SK-N-SH treated with all-trans-retinoic acid at 6 μM for 48 hours (cell line): ENCODE data around the gene CSTF3.

Source experiments
- ATAC-seq: fragments of 200-7000 bp; cut with Tn5 transposase; 3 replicates; pipeline ENCODE4 v1.9.1; 2020; ENCODE audit warnings: mild to moderate bottlenecking, moderate library complexity
- CREB5 ChIP-seq: fragments of 250-450 bp; sonication (Bioruptor Pico); IDR thresholded peaks from 2 replicates; pipeline ENCODE4 v1.5.1; 2020; ENCODE audit warnings: low read depth, mild to moderate bottlenecking, moderate library complexity
- CSDC2 ChIP-seq: fragments of 250-450 bp; sonication (Bioruptor Pico); IDR thresholded peaks from 2 replicates; pipeline ENCODE4 v1.5.0; 2020; ENCODE audit warnings: mild to moderate bottlenecking, moderate library complexity
- CSRNP3 ChIP-seq: fragments of 250-450 bp; sonication (Bioruptor Pico); IDR thresholded peaks from 2 replicates; pipeline ENCODE4 v1.5.1; 2021; ENCODE audit warnings: mild to moderate bottlenecking, moderate library complexity
- ESRRG ChIP-seq: fragments of 250-450 bp; sonication (Bioruptor Pico); IDR thresholded peaks from 2 replicates; pipeline ENCODE4 v1.6.1; 2021; ENCODE audit warnings: mild to moderate bottlenecking
- GLIS3 ChIP-seq: fragments of 250-450 bp; sonication (Bioruptor Pico); IDR thresholded peaks from 2 replicates; pipeline ENCODE4 v1.5.0; 2020; ENCODE audit warnings: mild to moderate bottlenecking, moderate library complexity
- ISL1 ChIP-seq: fragments of 250-450 bp; sonication (Bioruptor Pico); IDR thresholded peaks from 2 replicates; pipeline ENCODE4 v2.1.2; 2022; ENCODE audit warnings: mild to moderate bottlenecking, moderate library complexity
- OSR1 ChIP-seq: fragments of 250-450 bp; sonication (Bioruptor Pico); IDR thresholded peaks from 2 replicates; pipeline ENCODE4 v1.8.0; 2022; ENCODE audit warnings: moderate library complexity, mild to moderate bottlenecking, inconsistent platforms
- PATZ1 ChIP-seq: fragments of 250-450 bp; sonication (Bioruptor Pico); IDR thresholded peaks from 2 replicates; pipeline ENCODE4 v1.8.0; 2020; ENCODE audit warnings: mild to moderate bottlenecking, moderate library complexity, borderline replicate concordance
- POU6F1 ChIP-seq: fragments of 250-450 bp; sonication (Bioruptor Pico); IDR thresholded peaks from 2 replicates; pipeline ENCODE4 v1.8.0; 2021; ENCODE audit warnings: low read depth, mild to moderate bottlenecking, moderate library complexity, borderline replicate concordance
- PPARA ChIP-seq: fragments of 250-450 bp; sonication (Bioruptor Pico); IDR thresholded peaks from 2 replicates; pipeline ENCODE4 v1.5.0; 2020; ENCODE audit warnings: mild to moderate bottlenecking, borderline replicate concordance
- RARB ChIP-seq: fragments of 250-450 bp; sonication (Bioruptor Pico); IDR thresholded peaks from 2 replicates; pipeline ENCODE4 v1.8.0; 2021; ENCODE audit warnings: mild to moderate bottlenecking, moderate library complexity
- SNAI2 ChIP-seq: fragments of 250-450 bp; sonication (Bioruptor Pico); IDR thresholded peaks from 2 replicates; pipeline ENCODE4 v1.5.0; 2020; ENCODE audit warnings: mild to moderate bottlenecking, moderate library complexity
- TCF4 ChIP-seq: fragments of 250-450 bp; sonication (Bioruptor Pico); IDR thresholded peaks from 2 replicates; pipeline ENCODE4 v1.8.0; 2021; ENCODE audit warnings: mild to moderate bottlenecking, moderate library complexity, borderline replicate concordance
- TOX ChIP-seq: fragments of 250-450 bp; sonication (Bioruptor Pico); IDR thresholded peaks from 2 replicates; pipeline ENCODE4 v1.8.0; 2021; ENCODE audit warnings: mild to moderate bottlenecking, moderate library complexity, borderline replicate concordance
- TSHZ2 ChIP-seq: fragments of 250-450 bp; sonication (Bioruptor Pico); IDR thresholded peaks from 2 replicates; pipeline ENCODE4 v1.5.0; 2020; ENCODE audit warnings: mild to moderate bottlenecking, moderate library complexity
- ZC3H10 ChIP-seq: fragments of 250-450 bp; sonication (Bioruptor Pico); IDR thresholded peaks from 2 replicates; pipeline ENCODE4 v1.5.1; 2021; ENCODE audit warnings: mild to moderate bottlenecking, moderate library complexity
- ZFP3 ChIP-seq: fragments of 250-450 bp; sonication (Bioruptor Pico); IDR thresholded peaks from 2 replicates; pipeline ENCODE4 v1.5.0; 2020; ENCODE audit warnings: mild to moderate bottlenecking, moderate library complexity
- ZFP30 ChIP-seq: fragments of 450-650 bp; formaldehyde crosslinking; IDR thresholded peaks from 2 replicates; pipeline ENCODE4 v1.5.0; 2022; ENCODE audit warnings: mild to moderate bottlenecking, moderate library complexity
- ZNF565 ChIP-seq: fragments of 450-650 bp; formaldehyde crosslinking; conservative IDR thresholded peaks from 2 replicates; pipeline ENCODE4 v1.5.0; 2020; ENCODE audit warnings: low read depth, mild to moderate bottlenecking, moderate library complexity
- ZNF70 ChIP-seq: fragments of 450-650 bp; formaldehyde crosslinking; IDR thresholded peaks from 2 replicates; pipeline ENCODE4 v1.5.0; 2020; ENCODE audit warnings: mild to moderate bottlenecking, moderate library complexity
- ZNF8 ChIP-seq: fragments of 450-650 bp; formaldehyde crosslinking; IDR thresholded peaks from 2 replicates; pipeline ENCODE4 v1.5.0; 2020; ENCODE audit warnings: mild to moderate bottlenecking, moderate library complexity

The CSTF3 gene

GRCh38 chr11:33182246-33182878 lies 21.1 kb upstream of the CSTF3 start:
- ATAC-seq = no peak

GRCh38 chr11:33179348-33179803 lies 18.1 kb upstream of the CSTF3 start:
- ATAC-seq = no peak
- no peak for TF ChIP-seq ZC3H10 (CRISPR knock-in tag)
- TF ChIP-seq ZNF70 (CRISPR knock-in tag) = no peak
- TF ChIP-seq ZFP30 (CRISPR knock-in tag) = no peak
- no peak for TF ChIP-seq GLIS3 (CRISPR knock-in tag)
- no peak for TF ChIP-seq TOX (CRISPR knock-in tag)
- no peak for TF ChIP-seq CREB5
- TF ChIP-seq ZNF8 (CRISPR knock-in tag) = no peak

More at GRCh38 chr11:33182246-33182878, 21.1 kb upstream of the CSTF3 start:
- TF ChIP-seq TCF4 (CRISPR knock-in tag) = no peak
- no peak for TF ChIP-seq PPARA (CRISPR knock-in tag)
- no peak for TF ChIP-seq ISL1 (CRISPR knock-in tag)
- no peak for TF ChIP-seq CSDC2 (CRISPR knock-in tag)
- no peak for TF ChIP-seq ZNF70 (CRISPR knock-in tag)
- TF ChIP-seq SNAI2 (CRISPR knock-in tag) = no peak
- TF ChIP-seq POU6F1 (CRISPR knock-in tag) = no peak
- no peak for TF ChIP-seq ZFP3 (CRISPR knock-in tag)
- no peak for TF ChIP-seq CSRNP3
- TF ChIP-seq TOX (CRISPR knock-in tag) = no peak
- no peak for TF ChIP-seq ESRRG
- TF ChIP-seq ZNF8 (CRISPR knock-in tag) = no peak
- no peak for TF ChIP-seq OSR1 (CRISPR knock-in tag)
- TF ChIP-seq TSHZ2 (CRISPR knock-in tag) = no peak
- no peak for TF ChIP-seq CREB5
- TF ChIP-seq ZNF565 (CRISPR knock-in tag) = no peak
- TF ChIP-seq PATZ1 (CRISPR knock-in tag) = no peak
- no peak for TF ChIP-seq RARB (CRISPR knock-in tag)
